ENCODE data around the gene DCDC1. TPM values are rescaled to one million over a fixed set of nuclear protein-coding genes. Genes with fewer than 3 reads are reported as not detected.

Gene DCDC1
- total RNA-seq, 1 experiment from 2014 or later: 1.5 TPM

DNA sequence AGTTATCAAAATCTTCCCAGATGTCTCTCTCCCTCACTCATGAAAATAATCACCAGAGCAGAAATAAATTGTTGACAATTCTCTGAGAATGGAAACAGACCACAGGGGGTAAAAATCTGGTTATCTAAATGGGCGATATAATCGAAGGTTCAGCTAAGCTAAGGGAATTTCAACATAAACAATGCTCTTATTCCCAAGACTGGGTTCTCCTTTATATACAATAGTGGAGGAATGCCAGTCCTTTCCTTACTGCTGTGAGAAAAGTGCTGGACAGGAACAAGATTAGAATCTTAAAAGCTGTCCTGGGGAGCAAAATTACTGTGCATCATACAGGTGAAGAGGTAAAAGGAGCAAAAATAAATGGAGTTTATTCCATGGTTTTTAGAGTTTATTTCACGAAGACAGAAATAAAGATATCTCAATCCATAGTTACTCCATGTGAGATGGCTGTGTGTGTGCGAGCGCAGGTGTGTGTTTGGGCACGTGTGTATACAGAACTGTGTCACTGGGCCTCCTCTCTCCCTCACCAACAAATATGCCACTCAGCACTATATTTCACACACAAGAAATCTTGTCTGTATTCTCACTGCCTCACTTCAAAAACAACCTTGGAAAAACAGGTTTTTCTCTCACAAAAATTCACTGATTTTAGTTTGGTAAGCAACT, 385.6 kb downstream of the DCDC1 start:
- no peaks in the 10 kb centered on the region for H3K36me3 ChIP-seq (ENCODE audit: control insufficient read depth in 1 of 2, insufficient read depth in 2 of 2, low read length in 2 of 2)
- H3K27me3 ChIP-seq (ENCODE audit: insufficient read depth, low read length): peaks cover 32% of the 10 kb centered on the region
- no peak for DNase-seq (ENCODE audit: low read depth, low spot score)
- RAD21 ChIA-PET (ENCODE audit: low non-redundant PET in 1 of 2, low total read pairs in 2 of 2, uncharacterized antibody in 2 of 2, unreplicated experiment in 2 of 2): no interaction called here
- no peak overlapping the region for H3K9ac ChIP-seq (ENCODE audit: low read length)
- H3K27ac ChIP-seq (ENCODE audit: low read depth, low read length): no peak overlapping the region
- TF ChIP-seq, protein P1, sequence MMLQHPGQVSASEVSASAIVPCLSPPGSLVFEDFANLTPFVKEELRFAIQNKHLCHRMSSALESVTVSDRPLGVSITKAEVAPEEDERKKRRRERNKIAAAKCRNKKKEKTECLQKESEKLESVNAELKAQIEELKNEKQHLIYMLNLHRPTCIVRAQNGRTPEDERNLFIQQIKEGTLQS (IDR thresholded peaks at IDR 0.05): no peak
- no peak for TF ChIP-seq CEBPB (IDR thresholded peaks at IDR 0.05; ENCODE audit: low read depth)
- intact Hi-C loops (cut with micrococcal nuclease): no loop called here
- BruUV-seq (replicated peaks): no TSS peak
- no peak overlapping the region for H3K4me2 ChIP-seq (ENCODE audit: low read length)
- no peak overlapping the region for H3K4me3 ChIP-seq (replicated peaks in 1 of 2; ENCODE audit: low read depth in 1 of 2, low read length in 2 of 2)
- POLR2A ChIA-PET: no interaction called here
- H3K9me3 ChIP-seq (ENCODE audit: control insufficient read depth in 1 of 2, insufficient read depth in 1 of 2, low read depth in 1 of 2, low read length in 2 of 2): no peaks in the 10 kb centered on the region
- CTCF ChIA-PET: no interaction called here
- H2AFZ ChIP-seq (ENCODE audit: low read depth, low read length, poor library complexity, severe bottlenecking): no peak overlapping the region
- H3K79me2 ChIP-seq (ENCODE audit: insufficient read depth, low read length): no peaks in the 10 kb centered on the region
- ATAC-seq: no peak
- no peaks in the 10 kb centered on the region for H3K4me1 ChIP-seq (ENCODE audit: control insufficient read depth in 1 of 2, insufficient read depth in 2 of 2, low read length in 2 of 2)
- H3K9me2 ChIP-seq (ENCODE audit: insufficient read depth): no peaks in the 10 kb centered on the region
- no peaks in the 10 kb centered on the region for H4K20me1 ChIP-seq (ENCODE audit: insufficient read depth)

DNA sequence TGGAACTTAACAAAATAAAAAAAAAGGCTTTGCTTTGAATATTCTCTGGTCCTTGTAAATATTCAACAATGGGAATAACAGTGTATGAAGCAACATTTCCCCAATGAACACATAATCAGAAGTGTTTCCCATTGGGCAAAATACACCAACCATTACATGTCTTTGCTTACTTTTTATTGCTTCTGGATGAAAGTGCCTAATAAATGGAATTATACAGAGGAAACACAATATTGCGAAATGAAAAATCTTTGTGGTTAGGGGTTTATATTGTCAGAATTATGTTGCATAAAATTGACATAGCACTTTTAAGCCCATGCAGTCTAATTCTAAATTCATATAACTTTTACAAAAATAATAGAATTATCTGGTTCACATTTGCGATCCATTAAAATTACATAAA, 386.4 kb downstream of the DCDC1 start:
- POLR2A ChIA-PET: no interaction called here
- H3K4me3 ChIP-seq (replicated peaks in 1 of 2; ENCODE audit: low read depth in 1 of 2, low read length in 2 of 2): no peak overlapping the region
- H3K27me3 ChIP-seq (ENCODE audit: insufficient read depth, low read length): peaks cover 32% of the 10 kb centered on the region
- RAD21 ChIA-PET (ENCODE audit: low non-redundant PET in 1 of 2, low total read pairs in 2 of 2, uncharacterized antibody in 2 of 2, unreplicated experiment in 2 of 2): no interaction called here
- ATAC-seq (no peak), DNase-seq (ENCODE audit: low read depth, low spot score) (no peak)
- H3K36me3 ChIP-seq (ENCODE audit: control insufficient read depth in 1 of 2, insufficient read depth in 2 of 2, low read length in 2 of 2): no peaks in the 10 kb centered on the region
- no peak overlapping the region for H2AFZ ChIP-seq (ENCODE audit: low read depth, low read length, poor library complexity, severe bottlenecking)
- H3K79me2 ChIP-seq (ENCODE audit: insufficient read depth, low read length): no peaks in the 10 kb centered on the region
- H3K9ac ChIP-seq (ENCODE audit: low read length): no peak overlapping the region
- H3K9me2 ChIP-seq (ENCODE audit: insufficient read depth): no peaks in the 10 kb centered on the region
- no peak overlapping the region for H3K27ac ChIP-seq (ENCODE audit: low read depth, low read length)
- H3K4me1 ChIP-seq (ENCODE audit: control insufficient read depth in 1 of 2, insufficient read depth in 2 of 2, low read length in 2 of 2): no peaks in the 10 kb centered on the region
- no peak overlapping the region for H3K4me2 ChIP-seq (ENCODE audit: low read length)
- BruUV-seq (replicated peaks): no TSS peak
- H3K9me3 ChIP-seq (ENCODE audit: control insufficient read depth in 1 of 2, insufficient read depth in 1 of 2, low read depth in 1 of 2, low read length in 2 of 2): no peaks in the 10 kb centered on the region
- intact Hi-C loops (cut with micrococcal nuclease): no loop called here
- H4K20me1 ChIP-seq (ENCODE audit: insufficient read depth): no peaks in the 10 kb centered on the region
- CTCF ChIA-PET: no interaction called here
- TF ChIP-seq POLR2A (IDR thresholded peaks at IDR 0.05; ENCODE audit: borderline replicate concordance, extremely low read depth, insufficient read depth, insufficient read length) (no peak), SRF (IDR thresholded peaks at IDR 0.05; ENCODE audit: low read depth) (no peak), JUND (IDR thresholded peaks at IDR 0.05) (no peak), CEBPB (IDR thresholded peaks at IDR 0.05; ENCODE audit: low read depth) (no peak), FOSL1 (IDR thresholded peaks at IDR 0.05; ENCODE audit: low read depth) (no peak), CBX3 (IDR thresholded peaks at IDR 0.05; ENCODE audit: low read depth) (no peak), SP1 (IDR thresholded peaks at IDR 0.05; ENCODE audit: low read depth) (no peak), ZNF274 (IDR thresholded peaks at IDR 0.05; ENCODE audit: low read depth, low read length) (no peak), TCF7L2 (IDR thresholded peaks at IDR 0.05; ENCODE audit: borderline replicate concordance, extremely low read depth, insufficient read depth, insufficient read length) (no peak), EZH2phosphoT487 (IDR thresholded peaks at IDR 0.05; ENCODE audit: borderline replicate concordance) (no peak), YY1 (IDR thresholded peaks at IDR 0.05; ENCODE audit: extremely low read depth, insufficient replicate concordance, low read depth, low read length) (no peak), RAD21 (IDR thresholded peaks at IDR 0.05; ENCODE audit: low read depth) (no peak)
- TF ChIP-seq, protein P2, sequence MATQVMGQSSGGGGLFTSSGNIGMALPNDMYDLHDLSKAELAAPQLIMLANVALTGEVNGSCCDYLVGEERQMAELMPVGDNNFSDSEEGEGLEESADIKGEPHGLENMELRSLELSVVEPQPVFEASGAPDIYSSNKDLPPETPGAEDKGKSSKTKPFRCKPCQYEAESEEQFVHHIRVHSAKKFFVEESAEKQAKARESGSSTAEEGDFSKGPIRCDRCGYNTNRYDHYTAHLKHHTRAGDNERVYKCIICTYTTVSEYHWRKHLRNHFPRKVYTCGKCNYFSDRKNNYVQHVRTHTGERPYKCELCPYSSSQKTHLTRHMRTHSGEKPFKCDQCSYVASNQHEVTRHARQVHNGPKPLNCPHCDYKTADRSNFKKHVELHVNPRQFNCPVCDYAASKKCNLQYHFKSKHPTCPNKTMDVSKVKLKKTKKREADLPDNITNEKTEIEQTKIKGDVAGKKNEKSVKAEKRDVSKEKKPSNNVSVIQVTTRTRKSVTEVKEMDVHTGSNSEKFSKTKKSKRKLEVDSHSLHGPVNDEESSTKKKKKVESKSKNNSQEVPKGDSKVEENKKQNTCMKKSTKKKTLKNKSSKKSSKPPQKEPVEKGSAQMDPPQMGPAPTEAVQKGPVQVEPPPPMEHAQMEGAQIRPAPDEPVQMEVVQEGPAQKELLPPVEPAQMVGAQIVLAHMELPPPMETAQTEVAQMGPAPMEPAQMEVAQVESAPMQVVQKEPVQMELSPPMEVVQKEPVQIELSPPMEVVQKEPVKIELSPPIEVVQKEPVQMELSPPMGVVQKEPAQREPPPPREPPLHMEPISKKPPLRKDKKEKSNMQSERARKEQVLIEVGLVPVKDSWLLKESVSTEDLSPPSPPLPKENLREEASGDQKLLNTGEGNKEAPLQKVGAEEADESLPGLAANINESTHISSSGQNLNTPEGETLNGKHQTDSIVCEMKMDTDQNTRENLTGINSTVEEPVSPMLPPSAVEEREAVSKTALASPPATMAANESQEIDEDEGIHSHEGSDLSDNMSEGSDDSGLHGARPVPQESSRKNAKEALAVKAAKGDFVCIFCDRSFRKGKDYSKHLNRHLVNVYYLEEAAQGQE (IDR thresholded peaks at IDR 0.05; ENCODE audit: low read depth): no peak
- TF ChIP-seq, protein P1 (IDR thresholded peaks at IDR 0.05): no peak
- TF ChIP-seq, protein P3, sequence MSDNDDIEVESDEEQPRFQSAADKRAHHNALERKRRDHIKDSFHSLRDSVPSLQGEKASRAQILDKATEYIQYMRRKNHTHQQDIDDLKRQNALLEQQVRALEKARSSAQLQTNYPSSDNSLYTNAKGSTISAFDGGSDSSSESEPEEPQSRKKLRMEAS (IDR thresholded peaks at IDR 0.05): no peak

All from HCT116 (cell line).